Liver (tissue), 9 donors: ENCODE measurements around the gene ATP5PD. TPM values are rescaled to one million over a fixed set of nuclear protein-coding genes. Genes with fewer than 3 reads are reported as not detected.
A peak's percentile ranks its signal among the peaks of the same experiment; 100 is the strongest.

Experiments used
- DNase-seq: peaks from one replicate; pipeline ENCODE4 v3.0.0-alpha.2; 2017; ENCODE audit warnings: low spot score
- H3K27ac ChIP-seq, 2 donors: one replicate each; pipeline ENCODE4 v1.7.0; 2013; ENCODE audit warnings: inconsistent platforms in 2 of 2, low read length in 2 of 2, control low read depth in 1 of 2, low read depth in 1 of 2, mild to moderate bottlenecking in 1 of 2
- H3K27me3 ChIP-seq, 4 donors: one replicate each; pipeline versions ENCODE4 v1.6.1 to v1.7.0; 2013; ENCODE audit warnings: low read length in 3 of 4, inconsistent platforms in 1 of 4, mild to moderate bottlenecking in 1 of 4, moderate library complexity in 1 of 4; ENCODE audit not compliant: control insufficient read depth in 4 of 4, insufficient read depth in 4 of 4
- H3K36me3 ChIP-seq, 4 donors: one replicate each; pipeline versions ENCODE4 v1.6.1 to v1.7.0; 2013; ENCODE audit warnings: low read length in 3 of 4, mild to moderate bottlenecking in 3 of 4, low read depth in 1 of 4, moderate library complexity in 1 of 4; ENCODE audit not compliant: control insufficient read depth in 4 of 4, insufficient read depth in 3 of 4
- H3K4me1 ChIP-seq, 4 donors: one replicate each; pipeline versions ENCODE4 v1.6.1 to v1.7.0; 2013; ENCODE audit warnings: low read length in 3 of 4, mild to moderate bottlenecking in 3 of 4, moderate library complexity in 1 of 4; ENCODE audit not compliant: control insufficient read depth in 4 of 4, insufficient read depth in 4 of 4
- H3K4me3 ChIP-seq, 3 donors: one replicate each; pipeline versions ENCODE4 v1.6.1 to v1.7.0; 2013; ENCODE audit warnings: low read length in 3 of 3, control low read depth in 1 of 3, low read depth in 1 of 3, mild to moderate bottlenecking in 1 of 3
- H3K9ac ChIP-seq, 2 donors: one replicate each; pipeline ENCODE4 v1.7.0; 2013; ENCODE audit warnings: low read length in 2 of 2, mild to moderate bottlenecking in 2 of 2, moderate library complexity in 2 of 2, control low read depth in 1 of 2, low read depth in 1 of 2
- H3K9me3 ChIP-seq, 4 donors: one replicate each; pipeline versions ENCODE4 v1.6.1 to v1.7.0; 2013; ENCODE audit warnings: low read length in 3 of 4; ENCODE audit not compliant: control insufficient read depth in 4 of 4
- ATF3 ChIP-seq: IDR thresholded peaks from 2 replicates; pipeline ENCODE4 v1.6.1; 2016; ENCODE audit warnings: antibody characterized with exemption
- CTCF ChIP-seq: fragments of 150-350 bp; IDR thresholded peaks from 2 replicates; pipeline ENCODE4 v1.5.1; 2017; ENCODE audit warnings: improper control_type of control experiment, low read depth, low read length; ENCODE audit not compliant: missing input control
- EGR1 ChIP-seq, 2 donors: IDR thresholded peaks; 2 replicates each; pipeline ENCODE4 v1.6.1; 2016 to 2018; ENCODE audit warnings: antibody characterized with exemption in 2 of 2, low read depth in 2 of 2
- FOXA1 ChIP-seq: IDR thresholded peaks from 2 replicates; pipeline ENCODE4 v1.6.1; 2016; ENCODE audit warnings: antibody characterized with exemption
- FOXA2 ChIP-seq: IDR thresholded peaks from 2 replicates; pipeline ENCODE4 v1.6.1; 2016; ENCODE audit warnings: antibody characterized with exemption
- GABPA ChIP-seq, 2 donors: IDR thresholded peaks in 1 of 2; conservative IDR thresholded peaks in 1 of 2; 2 replicates each; pipeline ENCODE4 v1.6.1; 2016; ENCODE audit warnings: antibody characterized with exemption in 2 of 2, mild to moderate bottlenecking in 1 of 2, moderate library complexity in 1 of 2
- HNF4A ChIP-seq, 2 donors: conservative IDR thresholded peaks; 2 replicates each; pipeline ENCODE4 v1.6.1; 2016; ENCODE audit warnings: antibody characterized with exemption in 2 of 2, mild to moderate bottlenecking in 2 of 2
- HNF4G ChIP-seq: IDR thresholded peaks from 2 replicates; pipeline ENCODE4 v1.6.1; 2016; ENCODE audit warnings: antibody characterized with exemption
- JUND ChIP-seq, 2 donors: IDR thresholded peaks; 2 replicates each; pipeline ENCODE4 v1.6.1; 2016; ENCODE audit warnings: antibody characterized with exemption in 2 of 2
- MAX ChIP-seq: IDR thresholded peaks from 2 replicates; pipeline ENCODE4 v1.6.1; 2016; ENCODE audit warnings: antibody characterized with exemption
- NR2F2 ChIP-seq: IDR thresholded peaks from 2 replicates; pipeline ENCODE4 v1.6.1; 2016; ENCODE audit warnings: antibody characterized with exemption
- RAD21 ChIP-seq, 2 donors: IDR thresholded peaks; 2 replicates each; pipeline ENCODE4 v1.6.1; 2016; ENCODE audit warnings: antibody characterized with exemption in 2 of 2, mild to moderate bottlenecking in 2 of 2
- RXRA ChIP-seq, 2 donors: IDR thresholded peaks; 2 replicates each; pipeline ENCODE4 v1.6.1; 2017 to 2018; ENCODE audit warnings: antibody characterized with exemption in 2 of 2, mild to moderate bottlenecking in 1 of 2
- SP1 ChIP-seq: IDR thresholded peaks from 2 replicates; pipeline ENCODE4 v1.6.1; 2018; ENCODE audit warnings: antibody characterized with exemption, mild to moderate bottlenecking
- TAF1 ChIP-seq: conservative IDR thresholded peaks from 2 replicates; pipeline ENCODE4 v1.6.1; 2016; ENCODE audit warnings: antibody characterized with exemption, mild to moderate bottlenecking
- YY1 ChIP-seq: IDR thresholded peaks from 2 replicates; pipeline ENCODE4 v1.6.1; 2016; ENCODE audit warnings: antibody characterized with exemption, mild to moderate bottlenecking
- WGBS: extraction: QIAGEN DNeasy Blood & Tissue Kit; methylation state at CpG from one replicate; pipeline ENCODE4 v1.1.7; 2013; 5-methylcytosine and 5-hydroxymethylcytosine counted together
- polyA plus RNA-seq, 2 donors: library from polyadenylated mRNA; stranded (reverse) in 1 of 2; unstranded in 1 of 2; fragments of 200-250 nt in 1 of 2; fragments of >200 nt in 1 of 2; fragmentation: Nextera tagmentation in 1 of 2; extraction: Ambion mirVana in 1 of 2; gene quantifications; one replicate each; pipeline versions ENCODE4 v1.2.1 to v1.2.3, GENCODE V29; 2013 to 2015
- total RNA-seq, 2 donors: library from RNA; depleted of rRNA; stranded (reverse); fragments of >200 nt; gene quantifications; one replicate each; pipeline ENCODE4 v1.2.3, GENCODE V29; 2014
- TF ChIP-seq, protein P1 (sequence below): IDR thresholded peaks from 2 replicates; pipeline ENCODE4 v1.6.1; 2016; ENCODE audit warnings: antibody characterized with exemption
- TF ChIP-seq, protein P2 (sequence below): IDR thresholded peaks from 2 replicates; pipeline ENCODE4 v1.6.1; 2016; ENCODE audit warnings: antibody characterized with exemption, mild to moderate bottlenecking
- donor health status: healthy.
- donor health status: healthy.
- donor health status: healthy.
- donor health status: healthy.
- donor health status: healthy.

ATP5PD gene
- total and polyA plus RNA-seq, 4 donors = 102 to 378 (median 184) TPM

DNA sequence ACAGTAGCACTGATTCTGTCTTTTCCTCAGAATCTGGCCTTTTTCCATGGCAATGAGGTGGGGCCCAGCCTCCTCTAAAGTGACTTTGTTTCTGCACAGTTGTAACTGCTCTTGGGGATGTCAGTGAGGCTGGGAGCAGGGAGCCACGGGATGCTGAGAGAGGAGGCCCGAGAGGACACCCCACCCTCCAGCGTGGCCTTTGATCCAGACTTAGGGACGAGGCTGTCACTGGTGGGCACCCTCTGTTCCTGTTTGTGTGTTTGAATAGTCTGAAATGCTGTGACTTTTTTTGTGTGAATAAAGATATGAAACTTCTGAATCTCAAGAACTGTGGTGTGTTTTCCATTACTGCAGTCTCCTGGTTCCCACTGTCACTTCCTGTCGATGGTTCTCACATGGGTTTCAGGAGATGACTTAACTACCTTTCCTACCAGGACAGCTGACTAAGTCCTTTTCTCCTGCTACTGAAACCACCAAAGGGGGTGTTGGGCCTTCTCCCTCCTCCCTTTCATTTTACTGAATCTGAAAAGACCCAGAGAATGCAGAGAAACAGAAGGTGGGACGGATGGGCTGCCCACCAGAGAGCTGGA, 18.9 kb upstream of the ATP5PD start:
- Histone ChIP-seq H3K4me3 (no peak overlapping the region), H3K27me3 (no peaks in the 10 kb centered on the region), H3K4me1 (peaks cover 0 to 2% (median 0%) of the 10 kb centered on the region in 4 donors), H3K36me3 (peaks cover 9 to 29% (median 19%) of the 10 kb centered on the region in 4 donors), H3K9me3 (no peaks in the 10 kb centered on the region), H3K27ac (peak overlapping the region; percentile 29 to 31), H3K9ac (no peak overlapping the region)
- WGBS = 77% methylated on average over 6 of the region's 6 CpGs
- DNase-seq = no peak
- TF ChIP-seq, protein P1, sequence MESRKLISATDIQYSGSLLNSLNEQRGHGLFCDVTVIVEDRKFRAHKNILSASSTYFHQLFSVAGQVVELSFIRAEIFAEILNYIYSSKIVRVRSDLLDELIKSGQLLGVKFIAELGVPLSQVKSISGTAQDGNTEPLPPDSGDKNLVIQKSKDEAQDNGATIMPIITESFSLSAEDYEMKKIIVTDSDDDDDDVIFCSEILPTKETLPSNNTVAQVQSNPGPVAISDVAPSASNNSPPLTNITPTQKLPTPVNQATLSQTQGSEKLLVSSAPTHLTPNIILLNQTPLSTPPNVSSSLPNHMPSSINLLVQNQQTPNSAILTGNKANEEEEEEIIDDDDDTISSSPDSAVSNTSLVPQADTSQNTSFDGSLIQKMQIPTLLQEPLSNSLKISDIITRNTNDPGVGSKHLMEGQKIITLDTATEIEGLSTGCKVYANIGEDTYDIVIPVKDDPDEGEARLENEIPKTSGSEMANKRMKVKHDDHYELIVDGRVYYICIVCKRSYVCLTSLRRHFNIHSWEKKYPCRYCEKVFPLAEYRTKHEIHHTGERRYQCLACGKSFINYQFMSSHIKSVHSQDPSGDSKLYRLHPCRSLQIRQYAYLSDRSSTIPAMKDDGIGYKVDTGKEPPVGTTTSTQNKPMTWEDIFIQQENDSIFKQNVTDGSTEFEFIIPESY = no peak
- TF ChIP-seq FOXA2 (no peak), FOXA1 (no peak), TAF1 (no peak), EGR1 (IDR thresholded peaks at IDR 0.05; ENCODE audit: low read depth in 2 of 2) (no peak), RXRA (IDR thresholded peaks at IDR 0.05) (no peak), CTCF (no peak), NR2F2 (no peak), GABPA (IDR thresholded peaks at IDR 0.05 in 1 of 2, conservative IDR thresholded peaks at IDR 0.05 in 1 of 2) (no peak), JUND (IDR thresholded peaks at IDR 0.05) (no peak), HNF4A (conservative IDR thresholded peaks at IDR 0.05) (no peak), SP1 (no peak), ATF3 (no peak), HNF4G (no peak), RAD21 (IDR thresholded peaks at IDR 0.05) (no peak), YY1 (no peak), MAX (no peak)
- TF ChIP-seq, protein P2, sequence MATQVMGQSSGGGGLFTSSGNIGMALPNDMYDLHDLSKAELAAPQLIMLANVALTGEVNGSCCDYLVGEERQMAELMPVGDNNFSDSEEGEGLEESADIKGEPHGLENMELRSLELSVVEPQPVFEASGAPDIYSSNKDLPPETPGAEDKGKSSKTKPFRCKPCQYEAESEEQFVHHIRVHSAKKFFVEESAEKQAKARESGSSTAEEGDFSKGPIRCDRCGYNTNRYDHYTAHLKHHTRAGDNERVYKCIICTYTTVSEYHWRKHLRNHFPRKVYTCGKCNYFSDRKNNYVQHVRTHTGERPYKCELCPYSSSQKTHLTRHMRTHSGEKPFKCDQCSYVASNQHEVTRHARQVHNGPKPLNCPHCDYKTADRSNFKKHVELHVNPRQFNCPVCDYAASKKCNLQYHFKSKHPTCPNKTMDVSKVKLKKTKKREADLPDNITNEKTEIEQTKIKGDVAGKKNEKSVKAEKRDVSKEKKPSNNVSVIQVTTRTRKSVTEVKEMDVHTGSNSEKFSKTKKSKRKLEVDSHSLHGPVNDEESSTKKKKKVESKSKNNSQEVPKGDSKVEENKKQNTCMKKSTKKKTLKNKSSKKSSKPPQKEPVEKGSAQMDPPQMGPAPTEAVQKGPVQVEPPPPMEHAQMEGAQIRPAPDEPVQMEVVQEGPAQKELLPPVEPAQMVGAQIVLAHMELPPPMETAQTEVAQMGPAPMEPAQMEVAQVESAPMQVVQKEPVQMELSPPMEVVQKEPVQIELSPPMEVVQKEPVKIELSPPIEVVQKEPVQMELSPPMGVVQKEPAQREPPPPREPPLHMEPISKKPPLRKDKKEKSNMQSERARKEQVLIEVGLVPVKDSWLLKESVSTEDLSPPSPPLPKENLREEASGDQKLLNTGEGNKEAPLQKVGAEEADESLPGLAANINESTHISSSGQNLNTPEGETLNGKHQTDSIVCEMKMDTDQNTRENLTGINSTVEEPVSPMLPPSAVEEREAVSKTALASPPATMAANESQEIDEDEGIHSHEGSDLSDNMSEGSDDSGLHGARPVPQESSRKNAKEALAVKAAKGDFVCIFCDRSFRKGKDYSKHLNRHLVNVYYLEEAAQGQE = no peak
